ENCODE data around the gene COL1A2. TPM values are rescaled to one million over a fixed set of nuclear protein-coding genes. Genes with fewer than 3 reads are reported as not detected.

COL1A2 gene
- polyA plus RNA-seq, 1 donor: 3,136 TPM

Other genes with a start within 250 kb of the COL1A2 start
- 57.4 TPM for gene CASD1, start 114.9 kb downstream of the COL1A2 start, polyA plus RNA-seq (ENCODE audit: insufficient read length)